Naive B cell (primary cell): ENCODE results near the gene DEPP1. TPM values are rescaled to one million over a fixed set of nuclear protein-coding genes. Genes with fewer than 3 reads are reported as not detected.
A peak's percentile ranks its signal among the peaks of the same experiment; 100 is the strongest.

Experiments used
- ATAC-seq, 2 donors: fragments of 150-1000 bp; cut with Tn5 transposase; 2 replicates each; pipeline ENCODE4 v1.10.0; 2021; ENCODE audit warnings: low read depth in 2 of 2, mild to moderate bottlenecking in 2 of 2, moderate library complexity in 2 of 2
- DNase-seq: peaks from one replicate; pipeline ENCODE4 v3.0.0; 2022
- H3K27ac Mint-ChIP-seq, 6 donors: one replicate each; pipeline ENCODE4 v1.8.0; 2020 to 2022; ENCODE audit warnings: mild to moderate bottlenecking in 6 of 6, mixed read lengths in 6 of 6, moderate library complexity in 5 of 6, inconsistent platforms in 2 of 6
- H3K27me3 Mint-ChIP-seq, 3 donors: one replicate each; pipeline ENCODE4 v1.8.0; 2021 to 2022; ENCODE audit warnings: mixed read lengths in 3 of 3, mild to moderate bottlenecking in 1 of 3
- H3K36me3 Mint-ChIP-seq, 2 donors: one replicate each; pipeline ENCODE4 v1.8.0; 2020 to 2022; ENCODE audit warnings: mixed read lengths in 2 of 2, inconsistent platforms in 1 of 2, mild to moderate bottlenecking in 1 of 2
- H3K4me1 Mint-ChIP-seq, 3 donors: one replicate each; pipeline ENCODE4 v1.8.0; 2020 to 2022; ENCODE audit warnings: mixed read lengths in 3 of 3, inconsistent platforms in 1 of 3, mild to moderate bottlenecking in 1 of 3, moderate library complexity in 1 of 3
- H3K4me3 Mint-ChIP-seq, 8 donors: one replicate each; pipeline ENCODE4 v1.8.0; 2020 to 2022; ENCODE audit warnings: mild to moderate bottlenecking in 8 of 8, mixed read lengths in 8 of 8, moderate library complexity in 8 of 8, inconsistent platforms in 2 of 8
- H3K9me3 Mint-ChIP-seq, 7 donors: one replicate each; pipeline ENCODE4 v1.8.0; 2020 to 2022; ENCODE audit warnings: mixed read lengths in 7 of 7, mild to moderate bottlenecking in 5 of 7, inconsistent platforms in 2 of 7, moderate library complexity in 1 of 7
- polyA plus RNA-seq, 6 donors: library from polyadenylated mRNA; unstranded; fragments of 300-500 nt; fragmentation: Illumina TruSeq; gene quantifications; one replicate each; pipeline ENCODE4 v1.2.3, GENCODE V29; 2021; ENCODE audit warnings: low read depth in 6 of 6

DEPP1 gene
- polyA plus RNA-seq, 6 donors from 2014 or later = not detected

DNA sequence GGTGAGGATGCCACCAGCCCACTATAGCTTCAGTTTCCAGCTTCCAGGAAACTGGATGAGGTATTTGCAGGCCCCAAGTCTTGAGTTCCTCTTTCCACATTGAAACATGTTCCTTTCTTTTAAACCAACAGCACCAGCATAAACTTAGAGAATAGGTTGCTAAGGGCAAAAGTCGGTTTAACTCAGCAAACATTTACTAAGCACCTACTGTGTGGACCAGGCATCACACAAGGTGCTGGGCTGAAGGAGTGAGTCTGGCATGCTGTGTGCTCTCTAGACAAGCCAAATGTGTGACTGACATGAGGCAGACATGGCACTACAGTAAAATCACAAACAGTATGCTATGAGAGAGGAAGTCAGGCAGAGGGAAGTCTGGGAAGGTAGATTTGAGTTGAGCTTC, 30.0 kb downstream of the DEPP1 start:
- Mint-ChIP-seq H3K4me1 (peaks cover 39 to 51% (median 42%) of the 10 kb centered on the region in 3 donors), H3K36me3 (peaks cover 5 to 18% of the 10 kb centered on the region in 2 donors), H3K27me3 (no peaks in the 10 kb centered on the region), H3K9me3 (peaks cover 5 to 25% (median 15%) of the 10 kb centered on the region in 7 donors), H3K27ac (peak overlapping the region in 3 of 6 donors; percentile 30 to 82 (median 32)), H3K4me3 (peak overlapping the region in 6 of 8 donors; percentile 2 to 82 (median 28))
- peak in 1 of 2 donors; percentile 24 for ATAC-seq
- no peak for DNase-seq

DNA sequence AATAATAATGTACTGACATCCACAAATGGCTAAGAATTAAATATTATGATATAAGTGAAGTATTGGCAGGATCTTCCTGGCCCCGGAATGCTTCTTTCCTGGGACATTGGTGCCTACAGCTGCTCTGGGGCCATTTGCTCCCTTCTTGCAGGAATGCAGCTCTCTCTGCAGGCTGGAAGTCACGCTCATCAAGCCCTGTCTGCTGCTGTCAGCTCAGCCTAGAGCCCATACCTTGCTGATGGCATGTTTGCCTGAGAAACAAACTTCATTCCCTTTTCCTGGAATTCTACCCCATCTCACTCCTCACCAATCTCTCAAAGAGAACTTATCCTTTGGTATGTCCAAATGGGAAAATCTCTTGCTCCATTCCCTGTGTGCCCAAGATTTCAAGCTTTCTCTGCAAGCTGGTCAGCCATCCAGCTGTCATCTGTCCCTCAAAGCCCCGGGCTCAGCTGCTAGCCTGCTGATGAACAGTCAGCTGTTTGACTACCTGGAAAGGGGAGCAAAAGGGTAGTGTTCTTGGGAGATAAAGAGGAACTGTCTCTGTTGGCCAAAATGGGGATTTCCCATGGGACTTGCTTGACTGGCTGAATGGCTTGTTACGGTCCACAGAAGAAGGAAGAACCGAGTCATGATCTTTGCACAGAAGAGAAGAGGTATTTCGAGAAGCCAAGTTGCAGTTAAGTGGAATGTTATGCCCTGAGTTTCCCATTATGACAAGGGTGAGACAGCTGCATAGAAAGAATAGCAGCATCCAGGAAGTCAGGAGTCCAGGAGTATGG, 31.0 kb downstream of the DEPP1 start:
- Mint-ChIP-seq H3K36me3 (peaks cover 5 to 18% of the 10 kb centered on the region in 2 donors), H3K4me3 (peak overlapping the region in 7 of 8 donors; percentile 16 to 82 (median 62)), H3K27me3 (no peaks in the 10 kb centered on the region), H3K9me3 (peaks cover 5 to 25% (median 15%) of the 10 kb centered on the region in 7 donors), H3K27ac (peak overlapping the region in 4 of 6 donors; percentile 3 to 43 (median 34)), H3K4me1 (peaks cover 39 to 51% (median 42%) of the 10 kb centered on the region in 3 donors)
- peak; percentile 91 to 94 for ATAC-seq
- DNase-seq = peak; percentile 39

DNA sequence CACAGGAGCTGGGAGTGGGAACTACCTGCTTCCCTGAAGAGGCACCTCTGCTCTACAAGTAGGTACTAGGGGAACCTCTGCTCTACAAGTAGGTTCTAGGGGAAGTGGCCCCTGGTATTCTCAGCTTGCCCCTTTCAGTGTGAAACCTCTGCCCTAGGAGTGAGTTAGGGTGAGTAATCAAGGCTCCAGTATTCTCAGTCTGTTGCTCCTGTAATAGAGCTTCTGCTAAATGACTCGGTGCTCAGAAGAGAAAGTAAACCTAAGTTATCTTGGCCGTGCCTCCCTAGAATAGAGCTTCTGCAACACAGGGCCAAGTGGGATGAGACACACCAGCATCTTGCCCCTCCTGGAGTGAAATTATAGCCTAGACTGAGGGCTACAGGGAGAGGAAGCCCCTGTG, 32.4 kb downstream of the DEPP1 start:
- Mint-ChIP-seq H3K4me3 (peak overlapping the region in 3 of 8 donors; percentile 0 to 52 (median 13)), H3K27ac (no peak overlapping the region), H3K36me3 (peaks cover 5 to 18% of the 10 kb centered on the region in 2 donors), H3K27me3 (no peaks in the 10 kb centered on the region), H3K4me1 (peaks cover 39 to 51% (median 42%) of the 10 kb centered on the region in 3 donors), H3K9me3 (peaks cover 5 to 25% (median 15%) of the 10 kb centered on the region in 7 donors)
- DNase-seq (no peak), ATAC-seq (no peak)

DNA sequence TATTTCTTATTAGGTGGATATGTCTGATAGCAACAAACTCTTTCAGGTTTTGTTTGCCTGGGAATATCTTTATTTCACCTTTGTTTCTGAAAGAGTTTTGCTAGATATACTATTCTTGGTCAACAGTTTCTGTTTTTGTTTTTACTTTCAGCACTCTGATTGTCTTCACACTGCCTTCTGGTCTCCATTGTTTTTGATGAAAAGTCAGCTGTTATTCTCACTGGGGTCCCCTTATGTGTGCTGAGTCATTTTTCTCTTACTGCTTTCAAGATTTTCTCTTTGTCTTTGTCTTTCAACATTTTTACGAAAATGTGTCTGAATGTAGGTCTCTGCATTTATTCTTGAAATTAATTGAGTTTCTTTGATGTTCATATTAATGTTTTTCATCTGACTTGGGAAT, 34.3 kb downstream of the DEPP1 start:
- no peak for DNase-seq
- peaks cover 5 to 18% of the 10 kb centered on the region in 2 donors for H3K36me3 Mint-ChIP-seq
- H3K27me3 Mint-ChIP-seq = no peaks in the 10 kb centered on the region
- peaks cover 26 to 36% (median 27%) of the 10 kb centered on the region in 3 donors for H3K4me1 Mint-ChIP-seq
- no peak overlapping the region for H3K27ac Mint-ChIP-seq
- ATAC-seq = no peak
- peaks cover 5 to 25% (median 15%) of the 10 kb centered on the region in 7 donors for H3K9me3 Mint-ChIP-seq
- no peak overlapping the region for H3K4me3 Mint-ChIP-seq

DNA sequence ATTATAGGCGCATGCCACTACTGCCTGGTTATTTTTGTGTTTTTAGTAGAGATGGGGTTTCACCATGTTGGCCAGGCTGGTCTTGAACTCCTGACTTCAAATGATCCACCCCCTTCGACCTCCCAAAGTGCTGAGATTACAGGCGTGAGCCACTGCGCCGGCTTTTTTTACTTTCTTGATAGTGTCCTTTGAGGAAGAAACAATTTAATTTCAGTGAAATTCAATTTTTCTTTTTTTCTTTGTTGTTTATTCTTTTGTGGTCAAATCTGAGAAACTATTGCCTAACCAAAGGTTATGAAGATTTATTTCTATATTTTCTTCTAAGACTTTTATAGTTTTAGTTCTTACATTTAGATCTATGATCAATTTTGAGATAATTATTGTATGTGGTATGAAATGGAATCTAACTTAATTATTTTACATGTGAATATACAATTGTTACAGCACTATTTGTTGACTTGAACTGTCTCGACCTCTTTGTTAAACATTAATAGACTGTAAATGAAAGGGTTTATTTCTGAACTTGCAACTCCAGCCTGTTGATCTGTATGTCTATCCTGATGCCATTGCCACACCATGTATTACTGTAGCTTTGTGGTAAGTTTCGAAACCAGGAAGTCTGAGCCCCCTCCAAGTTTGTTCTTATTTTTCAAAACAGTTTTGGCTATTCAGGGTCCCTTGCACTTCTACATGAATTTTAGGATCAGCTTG, 38.8 kb downstream of the DEPP1 start:
- Mint-ChIP-seq H3K4me3 (no peak overlapping the region), H3K4me1 (no peaks in the 10 kb centered on the region), H3K9me3 (peaks cover 1 to 12% (median 10%) of the 10 kb centered on the region in 7 donors), H3K27ac (no peak overlapping the region), H3K36me3 (peaks cover 0 to 11% of the 10 kb centered on the region in 2 donors), H3K27me3 (no peaks in the 10 kb centered on the region)
- no peak for DNase-seq
- no peak for ATAC-seq

DNA sequence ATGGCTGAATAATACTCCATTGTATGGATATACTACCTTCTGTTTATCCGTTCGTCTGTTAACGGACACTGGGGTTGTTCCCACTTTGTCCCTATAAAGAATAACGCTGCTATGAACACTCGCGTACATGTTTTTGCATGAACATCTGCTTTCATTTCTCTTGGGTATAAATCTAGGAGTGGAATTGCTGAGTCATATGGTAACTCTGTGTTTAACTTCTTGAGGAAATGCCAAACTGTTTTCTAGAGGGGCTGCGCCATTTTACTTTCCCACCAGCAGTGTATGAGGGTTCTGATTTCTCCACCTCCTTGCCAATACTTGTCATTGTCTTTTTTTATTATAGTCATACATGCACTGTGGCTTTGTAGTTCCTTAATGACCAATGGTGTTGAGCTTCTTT, 39.7 kb downstream of the DEPP1 start:
- ATAC-seq = no peak
- Mint-ChIP-seq H3K4me1 (no peaks in the 10 kb centered on the region), H3K4me3 (no peak overlapping the region), H3K36me3 (peaks cover 0 to 2% of the 10 kb centered on the region in 2 donors), H3K27ac (no peak overlapping the region), H3K9me3 (peaks cover 0 to 3% (median under 1%) of the 10 kb centered on the region in 7 donors), H3K27me3 (no peaks in the 10 kb centered on the region)
- no peak for DNase-seq

DNA sequence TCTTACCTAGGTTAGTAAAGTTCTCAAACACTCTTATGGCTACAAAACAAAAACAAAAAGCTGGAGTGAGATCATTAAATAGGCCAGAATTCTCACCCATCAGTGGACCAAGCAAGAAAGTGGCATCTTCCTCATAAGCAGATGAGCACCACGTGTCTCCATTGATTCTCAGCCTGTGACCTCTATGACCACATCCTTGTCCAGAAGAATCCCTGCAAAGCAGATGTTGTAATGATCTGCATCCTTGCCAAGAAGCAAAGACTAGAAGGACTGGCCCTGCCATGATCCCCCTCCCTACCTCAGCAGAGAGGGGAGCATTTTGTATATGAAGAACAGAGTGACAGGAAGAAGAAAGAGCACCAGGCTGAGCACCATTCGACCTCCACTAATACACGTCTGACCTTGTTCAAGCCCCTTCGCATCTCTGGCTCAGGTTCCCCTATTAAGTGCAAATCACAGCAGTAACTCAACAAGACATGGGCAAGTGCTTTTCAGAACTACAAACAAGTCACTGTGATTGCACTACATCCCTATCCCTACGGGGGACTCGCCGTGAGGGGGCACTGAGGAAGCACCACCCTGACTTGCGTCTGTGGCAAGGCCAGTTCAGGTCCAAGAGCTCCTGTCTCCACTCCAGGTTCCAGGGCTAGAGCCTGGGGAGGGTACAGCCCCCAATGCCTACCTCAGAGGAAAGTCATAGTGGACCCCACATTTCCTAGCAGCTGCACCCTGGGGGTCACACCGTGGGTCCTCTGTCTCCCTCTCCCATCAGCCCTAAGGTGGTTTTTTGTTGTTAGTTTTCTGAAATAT, 41.2 kb downstream of the DEPP1 start:
- no peak for DNase-seq
- no peak overlapping the region for H3K27ac Mint-ChIP-seq

DNA sequence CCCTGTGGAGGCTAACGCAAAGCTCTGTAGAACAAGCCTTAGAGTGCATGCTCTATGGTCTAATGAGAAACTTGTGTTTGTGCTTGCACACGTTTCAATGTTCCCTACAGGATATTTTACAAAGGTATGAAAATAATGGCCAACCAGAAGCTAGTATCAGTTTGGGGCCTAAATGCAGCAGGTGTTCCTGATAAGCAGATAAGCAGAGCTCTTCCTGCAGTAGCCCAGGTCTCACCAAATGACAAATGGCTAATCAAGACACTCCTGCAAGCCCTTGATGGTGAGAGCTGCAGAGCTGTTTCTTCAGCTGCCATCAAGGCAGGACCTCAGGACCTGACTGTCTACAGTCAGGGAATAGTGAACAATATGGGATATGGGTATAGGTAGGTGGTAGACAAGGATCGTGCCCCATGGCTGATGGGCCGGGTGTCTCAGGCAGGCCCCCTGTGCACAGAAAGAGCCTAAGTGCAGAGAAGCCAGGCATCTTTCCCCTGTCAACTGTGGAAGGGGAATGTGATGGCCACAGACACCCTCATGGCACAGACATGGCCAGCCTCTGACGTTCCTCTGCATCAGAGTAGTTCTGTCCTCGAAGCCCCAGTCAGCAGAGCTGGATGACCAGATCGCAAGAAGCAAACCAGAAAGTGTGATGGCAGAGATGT, 42.2 kb downstream of the DEPP1 start:
- Mint-ChIP-seq H3K4me1 (peaks cover 0 to 2% (median 0%) of the 10 kb centered on the region in 3 donors), H3K9me3 (no peaks in the 10 kb centered on the region), H3K36me3 (no peaks in the 10 kb centered on the region), H3K4me3 (no peak overlapping the region), H3K27ac (peak overlapping the region in 2 of 6 donors; percentile 3 to 32), H3K27me3 (no peaks in the 10 kb centered on the region)
- ATAC-seq (no peak), DNase-seq (no peak)

More for the DNA sequence above, 41.2 kb downstream of the DEPP1 start:
- no peaks in the 10 kb centered on the region for H3K27me3 Mint-ChIP-seq
- no peaks in the 10 kb centered on the region for H3K4me1 Mint-ChIP-seq
- H3K9me3 Mint-ChIP-seq = peaks cover 0 to 1% (median 0%) of the 10 kb centered on the region in 7 donors
- ATAC-seq = no peak
- H3K36me3 Mint-ChIP-seq = no peaks in the 10 kb centered on the region
- H3K4me3 Mint-ChIP-seq = no peak overlapping the region

DNA sequence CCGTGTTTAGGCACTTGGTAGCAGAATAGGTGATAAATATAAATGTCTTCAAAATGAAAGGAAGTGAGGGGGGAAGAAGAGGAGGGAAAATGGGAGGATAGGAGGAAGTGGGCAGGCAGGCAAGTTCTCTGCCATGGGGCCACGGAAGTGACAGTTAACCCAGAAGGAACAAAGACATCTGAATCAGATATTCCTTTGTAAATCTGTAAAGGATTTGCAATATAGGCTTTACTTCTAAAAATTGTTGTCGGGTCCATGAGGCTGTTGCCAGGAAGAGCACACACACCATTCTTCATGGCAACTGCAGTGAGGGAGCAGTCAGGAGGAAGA, 42.7 kb downstream of the DEPP1 start:
- peaks cover 0 to 2% (median 0%) of the 10 kb centered on the region in 3 donors for H3K4me1 Mint-ChIP-seq
- H3K27me3 Mint-ChIP-seq = no peaks in the 10 kb centered on the region
- H3K36me3 Mint-ChIP-seq = no peaks in the 10 kb centered on the region
- no peak for ATAC-seq
- H3K4me3 Mint-ChIP-seq = no peak overlapping the region
- DNase-seq = no peak
- peak overlapping the region in 2 of 6 donors; percentile 3 to 57 for H3K27ac Mint-ChIP-seq
- H3K9me3 Mint-ChIP-seq = no peaks in the 10 kb centered on the region

DNA sequence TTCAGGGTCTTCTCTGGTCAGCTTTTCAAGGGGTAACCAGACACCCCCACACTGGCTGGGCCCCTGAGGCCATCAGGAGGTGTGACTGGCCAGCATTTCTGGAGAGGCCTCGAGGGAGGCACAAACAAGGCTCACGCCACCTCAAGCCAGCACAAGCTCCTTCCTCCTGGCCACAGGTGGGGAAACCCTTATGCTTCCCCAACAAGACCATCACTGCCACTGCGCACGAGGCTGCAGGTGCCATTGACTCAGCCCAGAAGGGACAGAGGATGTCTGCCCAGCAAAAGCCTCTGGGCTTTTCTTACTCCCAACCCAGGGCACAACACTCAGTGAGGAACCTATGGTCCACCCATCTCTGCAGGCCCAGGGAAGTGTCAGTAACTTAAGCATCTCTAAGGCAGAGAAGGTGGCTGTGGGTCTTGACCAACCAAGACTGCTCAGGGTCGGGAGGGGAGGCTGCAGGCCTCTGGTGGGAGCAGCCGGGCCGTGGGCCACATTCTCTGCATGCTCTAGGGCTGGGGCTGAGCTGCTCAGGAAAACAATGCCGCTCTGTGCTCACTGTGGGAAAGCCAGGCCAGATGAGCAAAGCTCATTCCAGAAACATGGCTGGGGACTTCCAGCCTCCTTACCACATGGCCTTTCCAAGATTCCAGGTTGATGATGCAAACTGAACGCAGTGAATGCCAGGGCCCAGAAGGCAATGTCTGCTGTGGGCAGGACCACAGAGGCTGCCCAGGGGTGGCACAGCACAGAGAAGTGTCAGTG, 43.2 kb downstream of the DEPP1 start:
- Mint-ChIP-seq H3K4me1 (peaks cover 0 to 2% (median 0%) of the 10 kb centered on the region in 3 donors), H3K4me3 (peak overlapping the region in 1 of 8 donors; percentile 52), H3K27ac (peak overlapping the region in 1 of 6 donors; percentile 57), H3K9me3 (no peaks in the 10 kb centered on the region), H3K27me3 (no peaks in the 10 kb centered on the region), H3K36me3 (no peaks in the 10 kb centered on the region)
- ATAC-seq (no peak), DNase-seq (no peak)

DNA sequence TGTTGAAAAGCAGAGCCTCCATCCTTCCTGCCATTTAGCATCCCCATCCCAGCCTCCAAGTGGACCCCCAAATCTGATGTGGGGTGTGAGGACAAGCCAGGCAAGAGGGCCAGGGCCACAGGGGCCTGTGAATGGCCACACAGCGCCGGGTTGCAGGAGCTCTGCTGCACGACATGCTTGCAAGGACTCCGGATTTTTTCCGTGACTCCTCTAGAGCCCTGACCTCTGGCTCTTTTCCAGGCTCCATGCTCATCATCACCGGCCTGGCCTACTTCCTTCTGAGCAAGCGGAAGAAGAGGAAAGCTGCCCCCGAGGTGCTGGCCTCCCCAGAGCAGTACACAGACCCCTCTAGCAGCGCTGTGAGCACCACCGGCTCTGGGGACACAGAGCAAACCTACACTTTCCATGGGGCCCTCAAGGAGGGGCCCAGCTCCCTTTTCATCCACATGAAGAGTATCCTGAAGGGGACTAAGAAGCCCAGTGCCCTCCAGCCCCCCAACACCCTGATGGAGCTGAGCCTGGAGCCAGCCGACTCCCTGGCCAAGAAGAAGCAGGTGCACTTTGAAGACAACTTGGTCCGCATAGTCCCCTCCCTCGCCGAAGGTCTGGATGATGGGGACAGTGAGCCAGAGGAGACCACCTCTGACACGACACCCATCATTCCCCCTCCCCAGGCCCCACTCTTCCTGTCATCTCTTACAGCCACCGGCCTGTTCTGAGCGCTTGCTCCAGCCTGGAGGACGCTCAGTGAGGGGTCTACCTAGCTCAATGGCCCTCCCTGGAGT, 44.0 kb downstream of the DEPP1 start:
- ATAC-seq (no peak), DNase-seq (no peak)
- no peak overlapping the region for H3K27ac Mint-ChIP-seq
- peak overlapping the region in 1 of 8 donors; percentile 12 for H3K4me3 Mint-ChIP-seq
- no peaks in the 10 kb centered on the region for H3K36me3 Mint-ChIP-seq
- H3K9me3 Mint-ChIP-seq = no peaks in the 10 kb centered on the region
- H3K27me3 Mint-ChIP-seq = no peaks in the 10 kb centered on the region
- H3K4me1 Mint-ChIP-seq = peaks cover 0 to 2% (median 0%) of the 10 kb centered on the region in 3 donors
